GM20431 (cell line): ENCODE measurements around the gene RNF215.

Source experiments
- in situ Hi-C: fragments of 300-500 bp; cut with MseI, MboI; formaldehyde crosslinking; loops from one replicate; pipeline ENCODE4 v1.15.0; 2020; ENCODE audit warnings: low sequenced_read_pairs; ENCODE audit not compliant: unreplicated experiment

RNF215 gene

GRCh38 chr22:30398685-30399680 lies 11.8 kb upstream of the RNF215 start:
- in situ Hi-C loops, result no loop called here

- in situ Hi-C loops, result no loop called here
Measured at GRCh38 chr22:30397656-30398635, 10.7 kb upstream of the RNF215 start.

DNA sequence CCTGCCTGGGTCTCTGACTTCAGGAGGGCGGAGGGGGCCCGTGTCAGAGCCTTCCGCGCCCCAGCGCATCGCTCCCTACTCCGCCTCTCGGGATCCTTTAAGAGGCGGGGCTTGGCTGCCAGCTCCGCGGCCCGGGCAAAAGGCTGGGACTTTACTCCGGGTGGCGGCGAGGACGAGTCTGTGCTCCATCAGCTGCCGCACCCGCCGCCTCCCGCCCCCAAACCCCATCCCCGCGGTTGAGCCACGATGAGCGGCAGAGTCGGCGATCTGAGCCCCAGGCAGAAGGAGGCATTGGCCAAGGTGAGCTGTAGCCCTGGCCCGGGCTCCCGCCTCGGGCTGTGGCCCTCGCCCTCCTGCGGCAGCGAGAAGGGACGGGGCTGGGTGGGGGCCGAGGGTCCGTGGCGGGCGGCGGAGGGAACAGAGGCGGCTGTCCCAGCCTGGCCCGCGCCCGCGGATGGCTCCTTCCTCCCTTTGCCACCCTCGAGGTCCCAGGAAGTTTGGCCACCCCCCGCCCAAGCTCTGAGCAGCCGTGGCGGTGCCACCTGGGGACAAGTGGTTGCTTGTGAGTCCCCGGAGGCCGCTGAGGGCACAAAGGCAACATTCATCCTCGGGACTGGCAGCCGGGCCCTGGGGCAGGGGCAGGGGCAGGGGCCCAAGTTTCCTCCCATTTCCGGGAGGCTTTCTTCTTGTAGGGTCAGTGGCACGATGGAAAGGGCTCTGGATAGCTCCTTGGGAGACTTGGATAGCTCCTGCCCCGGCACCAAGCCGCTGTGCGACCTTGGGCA lies 9.9 kb upstream of the RNF215 start, which contains the start of gene SEC14L2:
TSS of gene SEC14L2 (plus strand) at position 148 of the 785 bp plus-strand sequence. CDS start at position 247, 99 bp downstream.
- in situ Hi-C loops, result no loop called here

- in situ Hi-C loops, result no loop called here
Measured at GRCh38 chr22:30393885-30394284, 6.7 kb upstream of the RNF215 start.

- in situ Hi-C loops, result no loop called here
Measured at GRCh38 chr22:30393322-30393680, 6.1 kb upstream of the RNF215 start.

DNA sequence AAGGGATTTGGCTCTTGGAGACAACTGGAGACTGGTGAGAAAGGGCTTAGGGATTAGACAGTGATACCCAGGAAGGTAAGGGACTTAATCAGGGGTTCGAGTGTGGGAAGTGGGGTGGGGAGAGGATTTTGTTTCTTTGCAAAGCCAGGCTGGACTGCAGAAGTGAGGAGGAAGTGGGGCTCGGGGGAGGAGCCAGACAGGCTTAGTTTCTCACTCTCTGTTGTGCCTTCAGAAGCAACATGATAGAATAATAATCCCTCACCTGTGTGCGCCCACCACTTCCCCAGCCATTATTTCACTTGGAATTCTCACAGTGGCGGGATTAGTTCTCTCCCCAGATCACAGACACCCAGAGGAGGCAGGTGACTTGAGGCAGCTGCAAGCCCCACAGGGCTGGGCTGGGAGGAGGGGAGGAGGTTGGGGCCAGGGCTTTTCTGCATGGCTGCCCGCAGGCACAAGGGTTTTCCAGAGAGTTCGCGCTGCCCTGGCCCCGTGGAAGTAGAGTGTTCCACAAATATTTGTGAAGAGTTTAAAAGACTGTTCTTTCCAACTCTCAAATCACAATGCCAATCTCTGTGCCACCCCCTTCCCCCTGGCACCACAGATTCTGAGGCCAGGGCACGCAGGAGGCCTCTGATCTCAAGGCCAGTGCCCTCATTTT lies 5.6 kb upstream of the RNF215 start:
- in situ Hi-C loops, result no loop called here

- in situ Hi-C loops, result no loop called here
Measured at GRCh38 chr22:30390974-30391691, 3.9 kb upstream of the RNF215 start.

DNA sequence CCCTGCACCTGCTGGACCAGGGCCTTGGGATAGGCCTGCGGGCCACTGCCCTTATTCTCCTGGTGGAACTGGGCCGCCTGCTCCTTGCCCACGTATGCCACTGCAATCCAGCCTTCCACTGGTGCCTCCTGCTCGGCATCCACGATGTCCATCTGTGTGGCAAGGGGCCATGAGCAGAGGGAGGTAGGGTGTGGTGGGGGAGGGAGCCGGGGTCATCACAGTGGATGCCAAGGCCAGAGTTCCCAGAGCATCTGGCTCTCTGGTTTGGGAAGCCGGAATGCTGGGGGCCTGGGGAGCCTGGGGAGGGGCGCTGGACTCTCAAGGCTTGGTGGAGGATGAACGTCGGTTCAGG lies 627 bp downstream of the RNF215 start:
- in situ Hi-C loops, result loop anchor here (10.0 kb wide), 2 partner anchors 102 to 282 kb away; partner anchors contain the start of gene CASTOR1

DNA sequence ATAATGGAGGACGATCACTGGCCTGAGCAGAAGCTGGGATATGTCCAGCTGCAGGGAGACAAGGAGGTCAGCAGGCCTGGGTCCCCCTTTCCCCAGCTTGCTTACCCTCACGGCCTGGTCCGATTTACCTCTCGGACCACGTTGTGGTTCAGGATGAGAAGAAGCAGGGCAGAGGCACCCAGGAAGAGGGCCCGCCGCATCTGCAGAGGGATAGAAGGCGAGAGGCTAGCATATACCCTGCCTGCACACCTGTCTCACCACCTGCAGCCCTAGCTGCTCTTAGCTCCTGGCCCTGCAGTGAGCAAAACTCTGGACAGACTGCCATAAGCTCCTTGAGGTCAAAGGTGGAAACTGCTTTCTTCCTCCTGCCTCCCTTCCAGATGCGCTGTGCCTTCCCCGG lies 1.3 kb downstream of the RNF215 start:
- in situ Hi-C loops, result loop anchor here (10.0 kb wide), 2 partner anchors 101 to 281 kb away; partner anchors contain the start of gene CASTOR1

DNA sequence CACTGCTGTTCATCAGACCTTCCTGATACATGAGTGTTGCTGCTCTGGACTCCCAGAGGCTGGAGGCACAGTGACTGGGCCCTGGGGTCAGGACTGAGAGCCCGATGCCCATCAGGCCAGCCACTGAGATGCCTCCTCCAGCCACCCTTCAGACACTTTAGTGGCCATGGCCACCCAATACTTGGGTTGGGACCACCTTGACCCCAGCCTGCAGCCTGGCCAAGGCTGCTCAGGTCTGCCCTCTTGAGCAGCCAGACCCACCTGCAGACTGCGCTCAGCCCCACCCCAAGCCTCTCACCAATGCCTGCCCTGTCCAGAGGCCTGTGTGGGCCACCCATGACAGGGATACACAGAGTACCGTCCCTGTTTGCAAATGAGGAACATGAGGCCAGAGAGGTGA lies 4.2 kb downstream of the RNF215 start:
- in situ Hi-C loops, result loop anchor here (10.0 kb wide), 2 partner anchors 98 to 278 kb away; partner anchors contain the start of gene CASTOR1

GRCh38 chr22:30382340-30382739 lies 4.9 kb downstream of the RNF215 start:
- in situ Hi-C loops, result loop anchor here (10.0 kb wide), 2 partner anchors 98 to 278 kb away; partner anchors contain the start of gene CASTOR1

DNA sequence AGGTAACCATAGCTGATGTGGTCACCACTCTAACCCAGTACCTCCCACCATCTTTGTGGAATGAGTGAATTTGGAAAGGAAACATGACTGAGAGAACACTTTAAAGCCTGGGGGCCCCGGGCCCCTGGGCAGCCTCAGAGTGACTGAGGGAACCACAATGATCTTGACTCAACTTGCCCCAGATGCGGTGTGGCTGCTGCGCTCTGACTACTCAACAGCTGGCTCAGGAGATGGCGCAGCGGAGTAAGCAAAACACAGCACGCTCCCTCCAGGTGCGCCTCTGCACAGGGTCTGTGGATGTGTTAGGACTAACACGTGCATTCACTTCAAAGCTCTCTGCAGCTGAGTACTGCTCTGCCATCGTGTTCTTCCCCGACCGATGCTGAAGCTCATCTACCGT lies 5.9 kb downstream of the RNF215 start:
- in situ Hi-C loops, result loop anchor here (10.0 kb wide), 2 partner anchors 96 to 276 kb away; partner anchors contain the start of gene CASTOR1

DNA sequence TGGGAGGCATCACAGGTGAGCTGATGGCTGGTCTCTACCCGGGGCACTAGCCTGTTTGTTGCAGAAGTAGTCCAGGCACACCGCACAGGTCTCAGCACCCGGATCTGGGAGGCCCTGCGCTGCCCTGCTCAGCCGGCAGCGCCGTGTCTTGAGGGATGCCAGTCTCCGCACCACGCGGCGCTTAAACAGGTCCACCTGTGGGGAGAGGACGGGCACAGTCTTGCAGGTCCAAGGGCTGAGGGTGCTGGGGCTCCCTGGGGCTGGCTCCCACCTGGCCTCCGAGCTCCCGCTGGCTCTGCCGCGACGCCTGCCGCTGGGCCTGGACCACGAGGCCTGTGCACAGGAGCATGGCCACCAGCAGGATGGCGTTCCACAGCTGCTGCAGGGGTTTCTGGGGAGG lies 7.2 kb downstream of the RNF215 start:
- in situ Hi-C loops, result loop anchor here (10.0 kb wide), 2 partner anchors 95 to 275 kb away; partner anchors contain the start of gene CASTOR1

DNA sequence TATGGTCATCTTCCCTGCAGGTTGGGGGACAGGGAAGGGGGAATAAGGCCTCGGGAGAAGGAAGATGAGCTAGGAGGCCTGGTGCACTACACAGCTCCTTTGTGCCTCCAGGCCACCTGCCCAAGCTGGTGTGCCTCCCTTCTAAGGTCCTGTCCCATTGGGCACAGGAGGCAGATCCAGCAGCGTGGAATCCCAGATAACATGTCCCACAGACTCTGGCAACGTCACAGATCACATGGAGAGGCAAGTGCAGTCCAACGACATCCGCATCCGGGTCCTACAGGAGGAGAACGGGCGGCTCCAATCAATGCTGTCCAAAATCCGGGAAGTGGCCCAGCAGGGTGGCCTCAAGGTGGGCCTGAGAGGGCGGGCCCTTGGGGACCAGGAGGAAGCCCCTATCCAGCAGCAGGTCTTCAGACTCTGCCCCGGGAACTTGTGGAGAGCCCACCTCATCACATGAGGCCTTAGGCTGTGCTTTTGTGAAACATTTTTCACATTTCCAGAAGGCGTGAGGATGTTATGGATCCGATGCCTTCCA lies 11.8 kb downstream of the RNF215 start:
- in situ Hi-C loops, result no loop called here

DNA sequence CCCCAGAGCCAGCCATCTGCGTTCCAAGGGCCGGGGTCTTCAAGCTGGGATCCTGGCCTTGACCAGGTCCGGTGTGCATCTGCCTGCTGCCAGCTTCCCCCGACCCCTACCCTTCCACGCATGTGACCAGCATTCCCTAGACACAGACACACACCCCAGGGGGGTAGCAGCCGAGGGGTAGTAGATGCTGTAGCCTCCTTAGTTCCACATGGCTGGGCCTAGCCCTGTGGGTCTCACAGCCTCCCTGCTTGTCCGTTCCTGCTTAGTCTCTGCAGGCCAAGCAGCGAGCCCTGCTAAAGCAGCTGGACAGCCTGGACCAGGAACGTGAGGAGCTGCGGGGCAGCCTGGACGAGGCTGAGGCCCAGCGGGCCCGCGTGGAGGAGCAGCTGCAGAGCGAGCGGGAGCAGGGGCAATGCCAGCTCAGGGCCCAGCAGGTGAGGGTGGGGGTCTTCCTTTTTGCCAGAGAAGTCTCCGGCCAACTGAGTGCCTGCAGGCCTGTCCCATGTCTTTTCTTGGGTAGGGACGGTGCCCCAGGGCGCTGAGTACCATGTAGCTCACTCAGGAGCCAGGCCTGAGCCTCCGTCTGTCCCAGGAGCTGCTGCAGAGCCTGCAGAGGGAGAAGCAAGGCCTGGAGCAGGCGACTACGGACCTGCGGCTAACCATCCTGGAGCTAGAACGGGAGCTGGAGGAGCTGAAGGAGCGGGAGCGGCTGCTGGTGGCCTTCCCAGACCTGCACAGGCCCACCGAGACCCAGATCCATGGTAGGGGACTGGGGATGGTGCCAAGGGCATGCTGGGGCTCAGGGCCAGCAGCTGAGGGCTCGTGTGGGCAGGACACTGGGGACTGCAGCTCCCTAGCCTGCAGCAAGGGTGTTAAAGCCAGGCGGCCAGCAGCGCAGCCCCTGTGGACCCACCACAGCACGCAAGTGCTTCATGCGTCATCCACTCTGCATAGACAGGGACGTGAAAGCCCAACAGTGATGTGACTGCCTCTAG lies 13.6 kb downstream of the RNF215 start:
- in situ Hi-C loops, result no loop called here

DNA sequence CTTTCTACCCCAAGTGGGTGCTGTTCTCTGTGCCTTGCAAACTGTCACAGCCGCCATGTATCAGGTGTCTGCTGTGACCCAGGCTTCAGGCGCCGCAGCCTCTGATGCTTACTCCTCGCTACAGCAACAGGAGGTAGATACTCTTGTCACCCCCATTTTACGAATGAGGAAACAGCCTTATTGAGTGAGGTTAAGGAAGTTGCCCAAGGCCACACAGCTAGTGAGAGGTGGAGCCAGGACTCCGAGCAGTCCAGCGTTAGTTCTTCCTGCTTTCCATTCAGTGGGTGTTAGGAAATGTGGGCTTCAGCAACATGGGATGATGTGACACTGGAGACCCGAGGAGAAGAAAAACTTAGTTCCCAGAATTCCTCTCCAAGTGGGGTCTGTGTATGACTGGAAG lies 14.3 kb downstream of the RNF215 start:
- in situ Hi-C loops, result no loop called here

DNA sequence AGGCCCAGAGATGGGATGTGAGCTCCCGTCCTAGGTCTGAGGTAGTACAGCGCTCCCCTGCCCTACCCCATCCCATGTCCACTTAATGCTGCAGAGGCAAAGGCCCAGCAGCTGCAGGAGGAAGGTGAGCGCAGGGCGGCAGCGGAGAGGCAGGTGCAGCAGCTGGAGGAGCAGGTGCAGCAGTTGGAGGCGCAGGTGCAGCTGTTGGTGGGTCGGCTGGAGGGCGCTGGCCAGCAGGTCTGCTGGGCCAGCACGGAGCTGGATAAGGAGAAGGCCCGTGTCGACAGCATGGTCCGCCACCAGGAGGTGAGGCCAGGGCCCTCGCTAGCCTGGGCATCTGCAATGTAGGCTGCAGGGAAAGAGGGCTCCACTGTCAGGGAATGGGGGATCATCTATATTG lies 15.2 kb downstream of the RNF215 start:
- in situ Hi-C loops, result no loop called here
